H9 (cell line): ENCODE measurements around the gene KNG1. TPM values are rescaled to one million over a fixed set of nuclear protein-coding genes. Genes with fewer than 3 reads are reported as not detected.

Source experiments
- DNase-seq: peaks from one replicate; pipeline ENCODE4 v3.0.0-alpha.2; 2017
- H2AFZ ChIP-seq: one replicate; pipeline ENCODE4 v1.6.1; 2013; ENCODE audit warnings: mild to moderate bottlenecking, low read length, control low read depth, moderate library complexity
- H2AK5ac ChIP-seq: 2 replicates; pipeline ENCODE4 v1.6.1; 2013; ENCODE audit warnings: low read length, control low read depth, mixed read lengths; ENCODE audit not compliant: insufficient read length
- H2BK120ac ChIP-seq: one replicate; pipeline ENCODE4 v1.6.1; 2013; ENCODE audit warnings: low read depth, mild to moderate bottlenecking, low read length, control low read depth, inconsistent platforms; ENCODE audit not compliant: poor library complexity, severe bottlenecking
- H2BK12ac ChIP-seq: 2 replicates; pipeline ENCODE4 v1.6.1; 2013; ENCODE audit warnings: low read length, control low read depth, mixed read lengths, low read depth; ENCODE audit not compliant: insufficient read length
- H2BK15ac ChIP-seq: 2 replicates; pipeline ENCODE4 v1.6.1; 2013; ENCODE audit warnings: low read depth, low read length, control low read depth
- H2BK20ac ChIP-seq: one replicate; pipeline ENCODE4 v1.6.1; 2013; ENCODE audit warnings: low read depth, mild to moderate bottlenecking, low read length, control low read depth, inconsistent platforms; ENCODE audit not compliant: poor library complexity, severe bottlenecking
- H2BK5ac ChIP-seq: 2 replicates; pipeline ENCODE4 v1.6.1; 2013; ENCODE audit warnings: low read length, control low read depth, mixed read lengths; ENCODE audit not compliant: insufficient read length
- H3K14ac ChIP-seq: 2 replicates; pipeline ENCODE4 v1.6.1; 2013; ENCODE audit warnings: low read length, control low read depth; ENCODE audit not compliant: insufficient read depth
- H3K18ac ChIP-seq: 2 replicates; pipeline ENCODE4 v1.6.1; 2013; ENCODE audit warnings: low read depth, mild to moderate bottlenecking, mixed read lengths, low read length, control low read depth; ENCODE audit not compliant: insufficient read length
- H3K23ac ChIP-seq: 2 replicates; pipeline ENCODE4 v1.6.1; 2013; ENCODE audit warnings: low read length, control low read depth, mixed read lengths, low read depth; ENCODE audit not compliant: insufficient read length
- H3K23me2 ChIP-seq: 2 replicates; pipeline ENCODE4 v1.6.1; 2013; ENCODE audit warnings: low read depth, mild to moderate bottlenecking, mixed read lengths, low read length, control low read depth; ENCODE audit not compliant: insufficient read length, poor library complexity, severe bottlenecking
- H3K27ac ChIP-seq: 2 replicates; pipeline ENCODE4 v1.5.1; 2013; ENCODE audit warnings: low read length, control low read depth, mixed read lengths, low read depth; ENCODE audit not compliant: insufficient read length
- H3K27me3 ChIP-seq: 2 replicates; pipeline ENCODE4 v1.6.1; 2013; ENCODE audit warnings: low read length, control low read depth, inconsistent platforms; ENCODE audit not compliant: insufficient read depth
- H3K4ac ChIP-seq: 2 replicates; pipeline ENCODE4 v1.6.1; 2013; ENCODE audit warnings: low read depth, mild to moderate bottlenecking, control low read depth, inconsistent platforms, low read length, moderate library complexity
- H3K4me1 ChIP-seq: 2 replicates; pipeline ENCODE4 v1.6.1; 2013; ENCODE audit warnings: low read length, control low read depth, inconsistent platforms; ENCODE audit not compliant: insufficient read depth
- H3K4me2 ChIP-seq: 2 replicates; pipeline ENCODE4 v1.6.1; 2013; ENCODE audit warnings: low read length, control low read depth, mixed read lengths; ENCODE audit not compliant: insufficient read length, insufficient read depth
- H3K56ac ChIP-seq: 2 replicates; pipeline ENCODE4 v1.6.1; 2013; ENCODE audit warnings: low read depth, mild to moderate bottlenecking, mixed read lengths, low read length, control low read depth; ENCODE audit not compliant: insufficient read length
- H3K79me1 ChIP-seq: 2 replicates; pipeline ENCODE4 v1.6.1; 2013; ENCODE audit warnings: low read depth, mild to moderate bottlenecking, moderate library complexity, low read length, control low read depth, inconsistent platforms; ENCODE audit not compliant: insufficient read depth, poor library complexity, severe bottlenecking
- H3K79me2 ChIP-seq: 2 replicates; pipeline ENCODE4 v1.6.1; 2013; ENCODE audit warnings: low read length, control low read depth, inconsistent platforms; ENCODE audit not compliant: insufficient read depth
- H3K9ac ChIP-seq: 2 replicates; pipeline ENCODE4 v1.6.1; 2013; ENCODE audit warnings: low read length, control low read depth, mixed read lengths; ENCODE audit not compliant: insufficient read length; ENCODE audit errors: extremely low read depth
- H3K9me3 ChIP-seq: one replicate; pipeline ENCODE4 v1.6.1; 2013; ENCODE audit warnings: low read depth, low read length, inconsistent platforms; ENCODE audit not compliant: control insufficient read depth
- H3T11ph ChIP-seq: one replicate; pipeline ENCODE4 v1.6.1; 2013; ENCODE audit warnings: mild to moderate bottlenecking, low read length, control low read depth, inconsistent platforms
- H4K20me1 ChIP-seq: one replicate; pipeline ENCODE4 v1.6.1; 2013; ENCODE audit not compliant: control insufficient read depth, insufficient read length, insufficient read depth
- H4K5ac ChIP-seq: 2 replicates; pipeline ENCODE4 v1.6.1; 2013; ENCODE audit warnings: low read depth, mild to moderate bottlenecking, mixed read lengths, low read length, control low read depth; ENCODE audit not compliant: insufficient read length
- H4K8ac ChIP-seq: replicated peaks from 2 replicates; pipeline ENCODE4 v1.6.1; 2013; ENCODE audit warnings: low read length, control low read depth, mixed read lengths, low read depth; ENCODE audit not compliant: insufficient read length
- H4K91ac ChIP-seq: 2 replicates; pipeline ENCODE4 v1.6.1; 2013; ENCODE audit warnings: low read depth, mild to moderate bottlenecking, moderate library complexity, mixed read lengths, low read length, control low read depth; ENCODE audit not compliant: insufficient read length
- H3K27ac Mint-ChIP-seq, 3 experiments: 2 replicates in 2 of 3; 3 replicates in 1 of 3; pipeline ENCODE4 v1.8.0; 2020 to 2021; ENCODE audit warnings: mixed read lengths in 3 of 3, mild to moderate bottlenecking in 1 of 3, moderate library complexity in 1 of 3
- H3K27me3 Mint-ChIP-seq: 2 replicates; pipeline ENCODE4 v1.8.0; 2021; ENCODE audit warnings: low read depth, mild to moderate bottlenecking, moderate library complexity, mixed read lengths
- H3K36me3 Mint-ChIP-seq, 3 experiments: 2 replicates in 2 of 3; 3 replicates in 1 of 3; pipeline ENCODE4 v1.8.0; 2020 to 2021; ENCODE audit warnings: low read depth in 3 of 3, mixed read lengths in 3 of 3; ENCODE audit not compliant: insufficient read depth in 1 of 3
- H3K4me1 Mint-ChIP-seq, 2 experiments: 2 replicates each; pipeline ENCODE4 v1.8.0; 2020; ENCODE audit warnings: mixed read lengths in 2 of 2
- H3K4me3 Mint-ChIP-seq, 2 experiments: 2 replicates in 1 of 2; 3 replicates in 1 of 2; pipeline ENCODE4 v1.8.0; 2020 to 2021; ENCODE audit warnings: mild to moderate bottlenecking in 2 of 2, mixed read lengths in 2 of 2, moderate library complexity in 1 of 2
- H3K9me3 Mint-ChIP-seq, 2 experiments: 2 replicates in 1 of 2; 3 replicates in 1 of 2; pipeline ENCODE4 v1.8.0; 2020; ENCODE audit warnings: mild to moderate bottlenecking in 2 of 2, mixed read lengths in 2 of 2, moderate library complexity in 1 of 2
- WGBS: extraction: QIAGEN DNeasy Blood & Tissue Kit; methylation state at CpG from one replicate; pipeline ENCODE4 v1.1.7; 2013; ENCODE audit warnings: missing lambda C conversion rate, low lambda C conversion rate, mixed read lengths; ENCODE audit not compliant: insufficient read length; ENCODE audit errors: extremely low coverage; 5-methylcytosine and 5-hydroxymethylcytosine counted together
- total RNA-seq: library from RNA; stranded (reverse); gene quantifications from 2 replicates; pipeline ENCODE4 v1.2.1, GENCODE V29; 2021
- TF ChIP-seq, protein P1 (sequence below): fragments of 200-600 bp; sonication (generic); conservative IDR thresholded peaks from 3 replicates; pipeline ENCODE4 v1.8.0; 2021; ENCODE audit warnings: antibody characterized with exemption, mild to moderate bottlenecking

Gene KNG1
- total RNA-seq, 1 experiment from 2014 or later, result not detected

DNA sequence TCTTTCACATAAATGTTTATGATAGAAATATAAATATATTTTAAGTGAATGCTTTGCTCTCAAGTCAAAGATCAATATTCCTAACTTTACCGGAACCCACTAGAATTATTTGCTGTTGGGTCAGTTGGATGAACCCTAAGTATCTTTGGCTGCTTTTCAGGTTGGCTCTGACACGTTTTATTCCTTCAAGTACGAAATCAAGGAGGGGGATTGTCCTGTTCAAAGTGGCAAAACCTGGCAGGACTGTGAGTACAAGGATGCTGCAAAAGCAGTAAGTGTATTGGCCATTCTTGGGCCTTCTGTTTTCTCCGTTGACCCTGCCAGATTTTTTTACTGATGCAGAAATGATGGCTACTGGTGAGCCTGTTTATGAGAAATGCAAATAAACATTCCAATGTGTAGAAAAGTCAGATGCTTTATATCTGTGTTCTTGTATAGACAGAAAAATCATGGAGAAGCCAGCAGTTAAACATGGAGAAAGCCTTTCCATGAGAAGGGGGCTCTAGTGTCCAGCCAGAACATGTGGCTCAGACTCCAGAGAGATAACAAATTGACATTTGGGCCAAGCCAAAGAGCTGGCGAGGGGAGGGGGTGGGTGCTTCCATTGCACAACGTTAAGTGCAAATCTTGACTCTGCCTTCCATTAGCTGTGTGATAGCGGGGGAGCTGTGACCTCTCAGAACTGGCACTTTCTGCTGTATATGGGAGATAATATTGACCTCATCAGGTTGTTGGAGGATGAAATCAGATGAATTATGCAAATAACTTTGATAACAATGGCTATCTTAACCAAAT, 3.0 kb downstream of the KNG1 start:
- H2BK15ac ChIP-seq, result no peak overlapping the region
- no peaks in the 10 kb centered on the region for H3K9me3 ChIP-seq
- no peaks in the 10 kb centered on the region for H3K23me2 ChIP-seq
- Mint-ChIP-seq H3K27ac (no peak overlapping the region), H3K27me3 (no peaks in the 10 kb centered on the region), H3K36me3 (no peaks in the 10 kb centered on the region), H3K4me1 (peaks cover 5 to 8% of the 10 kb centered on the region in 2 experiments), H3K9me3 (no peaks in the 10 kb centered on the region), H3K4me3 (no peak overlapping the region)
- no peaks in the 10 kb centered on the region for H4K20me1 ChIP-seq
- no CpG with 5 or more reads among the region's 7 CpGs for WGBS
- H3K56ac ChIP-seq, result no peak overlapping the region
- no peaks in the 10 kb centered on the region for H3K27me3 ChIP-seq
- no peak overlapping the region for H3K18ac ChIP-seq
- no peak overlapping the region for H3T11ph ChIP-seq
- H4K5ac ChIP-seq, result no peak overlapping the region
- H2BK5ac ChIP-seq, result no peak overlapping the region
- H2AFZ ChIP-seq, result no peak overlapping the region
- no peaks in the 10 kb centered on the region for H3K4me1 ChIP-seq
- H3K9ac ChIP-seq, result no peak overlapping the region
- no peak overlapping the region for H3K4ac ChIP-seq
- H2BK12ac ChIP-seq, result no peak overlapping the region
- DNase-seq, result no peak
- H3K4me2 ChIP-seq, result no peak overlapping the region
- no peak overlapping the region for H3K23ac ChIP-seq
- H3K79me1 ChIP-seq, result no peaks in the 10 kb centered on the region
- TF ChIP-seq, protein P1, sequence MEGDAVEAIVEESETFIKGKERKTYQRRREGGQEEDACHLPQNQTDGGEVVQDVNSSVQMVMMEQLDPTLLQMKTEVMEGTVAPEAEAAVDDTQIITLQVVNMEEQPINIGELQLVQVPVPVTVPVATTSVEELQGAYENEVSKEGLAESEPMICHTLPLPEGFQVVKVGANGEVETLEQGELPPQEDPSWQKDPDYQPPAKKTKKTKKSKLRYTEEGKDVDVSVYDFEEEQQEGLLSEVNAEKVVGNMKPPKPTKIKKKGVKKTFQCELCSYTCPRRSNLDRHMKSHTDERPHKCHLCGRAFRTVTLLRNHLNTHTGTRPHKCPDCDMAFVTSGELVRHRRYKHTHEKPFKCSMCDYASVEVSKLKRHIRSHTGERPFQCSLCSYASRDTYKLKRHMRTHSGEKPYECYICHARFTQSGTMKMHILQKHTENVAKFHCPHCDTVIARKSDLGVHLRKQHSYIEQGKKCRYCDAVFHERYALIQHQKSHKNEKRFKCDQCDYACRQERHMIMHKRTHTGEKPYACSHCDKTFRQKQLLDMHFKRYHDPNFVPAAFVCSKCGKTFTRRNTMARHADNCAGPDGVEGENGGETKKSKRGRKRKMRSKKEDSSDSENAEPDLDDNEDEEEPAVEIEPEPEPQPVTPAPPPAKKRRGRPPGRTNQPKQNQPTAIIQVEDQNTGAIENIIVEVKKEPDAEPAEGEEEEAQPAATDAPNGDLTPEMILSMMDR, result no peak
- no peak overlapping the region for H2BK120ac ChIP-seq
- no peak overlapping the region for H4K91ac ChIP-seq
- no peak overlapping the region for H3K27ac ChIP-seq
- no peaks in the 10 kb centered on the region for H3K79me2 ChIP-seq
- H4K8ac ChIP-seq, result no peak overlapping the region
- H3K14ac ChIP-seq, result no peak overlapping the region
- H2BK20ac ChIP-seq, result no peak overlapping the region
- no peak overlapping the region for H2AK5ac ChIP-seq
